Neural progenitor cell (in vitro differentiated cells): Measurements from ENCODE around the gene G3BP1. TPM values are rescaled to one million over a fixed set of nuclear protein-coding genes. Genes with fewer than 3 reads are reported as not detected.
"Not testable (repeated sequence)": the region's sequence is repeated elsewhere in the genome, so short reads cannot be mapped to it uniquely, and the experiment has no call there.

Experiments
- DNase-seq: peaks from one replicate; pipeline ENCODE4 v3.0.0-alpha.2; 2016; ENCODE audit warnings: low spot score
- H2AFZ ChIP-seq: fragments of 200-600 bp; sonication (generic); replicated peaks from 2 replicates; pipeline ENCODE4 v1.6.1; 2016; ENCODE audit warnings: antibody characterized with exemption
- H3F3A ChIP-seq: fragments of 200-600 bp; sonication (generic); 2 replicates; pipeline ENCODE4 v1.6.1; 2016; ENCODE audit warnings: antibody characterized with exemption, low read depth
- H3K27ac ChIP-seq: fragments of 200-600 bp; sonication (generic); 2 replicates; pipeline ENCODE4 v1.5.1; 2016; ENCODE audit warnings: mild to moderate bottlenecking
- H3K27me3 ChIP-seq: fragments of 200-600 bp; sonication (generic); 2 replicates; pipeline ENCODE4 v1.6.1; 2016; ENCODE audit warnings: mild to moderate bottlenecking, moderate library complexity
- H3K36me3 ChIP-seq: fragments of 200-600 bp; sonication (generic); 2 replicates; pipeline ENCODE4 v1.5.1; 2016
- H3K4me1 ChIP-seq: fragments of 200-600 bp; sonication (generic); 2 replicates; pipeline ENCODE4 v1.6.1; 2016; ENCODE audit warnings: mixed run types
- H3K4me2 ChIP-seq: fragments of 200-600 bp; sonication (generic); 2 replicates; pipeline ENCODE4 v1.6.1; 2016
- H3K4me3 ChIP-seq: fragments of 200-600 bp; sonication (generic); 2 replicates; pipeline ENCODE4 v1.5.1; 2016
- H3K79me2 ChIP-seq: fragments of 200-600 bp; sonication (generic); 2 replicates; pipeline ENCODE4 v1.6.1; 2016; ENCODE audit warnings: low read depth
- H3K9ac ChIP-seq: fragments of 200-600 bp; sonication (generic); 2 replicates; pipeline ENCODE4 v1.6.1; 2016
- H3K9me3 ChIP-seq: fragments of 200-600 bp; sonication (generic); 2 replicates; pipeline ENCODE4 v1.5.1; 2016; ENCODE audit warnings: low read depth
- H4K20me1 ChIP-seq: fragments of 200-600 bp; sonication (generic); 2 replicates; pipeline ENCODE4 v1.6.1; 2016; ENCODE audit warnings: low read depth
- H3K27ac Mint-ChIP-seq: 3 replicates; pipeline ENCODE4 v1.8.0; 2021; ENCODE audit warnings: mixed read lengths
- H3K27me3 Mint-ChIP-seq: 2 replicates; pipeline ENCODE4 v1.8.0; 2022; ENCODE audit warnings: low read depth, mild to moderate bottlenecking, inconsistent platforms, moderate library complexity, mixed read lengths; ENCODE audit not compliant: insufficient read depth
- H3K36me3 Mint-ChIP-seq: 3 replicates; pipeline ENCODE4 v1.8.0; 2021; ENCODE audit warnings: mixed read lengths
- H3K4me1 Mint-ChIP-seq: 3 replicates; pipeline ENCODE4 v1.8.0; 2021; ENCODE audit warnings: mixed read lengths
- H3K4me3 Mint-ChIP-seq: 3 replicates; pipeline ENCODE4 v1.8.0; 2021; ENCODE audit warnings: mild to moderate bottlenecking, moderate library complexity, mixed read lengths
- H3K9me3 Mint-ChIP-seq: 3 replicates; pipeline ENCODE4 v1.8.0; 2020; ENCODE audit warnings: mixed read lengths
- EZH2 ChIP-seq: fragments of 200-600 bp; sonication (generic); IDR thresholded peaks from 2 replicates; pipeline ENCODE4 v1.6.1; 2017; ENCODE audit warnings: antibody characterized with exemption, mild to moderate bottlenecking, moderate library complexity
- EZH2phosphoT487 ChIP-seq: fragments of 200-600 bp; sonication (generic); IDR thresholded peaks from 2 replicates; pipeline ENCODE4 v1.6.1; 2017; ENCODE audit warnings: antibody characterized with exemption
- total RNA-seq: library from RNA; depleted of rRNA; stranded (reverse); fragments of >200 nt; gene quantifications from 2 replicates; pipeline ENCODE4 v1.2.3, GENCODE V29; 2015; ENCODE audit warnings: low replicate concordance
- TF ChIP-seq, protein P1 (sequence below): fragments of 200-600 bp; sonication (generic); IDR thresholded peaks from 2 replicates; pipeline ENCODE4 v1.5.1; 2017; ENCODE audit warnings: antibody characterized with exemption, mild to moderate bottlenecking

G3BP1 gene
- total RNA-seq, 1 donor from 2014 or later = 304 TPM

DNA sequence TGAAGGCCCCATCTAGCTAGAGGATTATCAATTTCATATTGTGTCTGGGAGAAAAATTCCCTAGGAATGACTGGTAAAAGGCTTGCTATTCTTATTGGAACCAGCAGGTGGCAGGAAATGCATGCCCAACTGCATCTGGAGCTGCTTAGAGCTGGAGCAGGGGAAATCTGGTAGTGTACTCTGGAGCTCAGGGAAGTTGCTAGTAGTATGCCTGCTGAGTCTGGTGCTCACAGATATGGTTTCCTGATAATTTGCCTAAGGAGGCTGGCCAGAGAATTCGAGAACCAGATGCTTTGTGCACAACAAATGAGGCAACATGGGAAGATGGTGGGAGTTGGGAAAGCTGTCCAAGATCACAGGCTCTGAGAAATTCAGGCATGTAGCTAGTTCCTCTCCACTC lies 53.7 kb downstream of the G3BP1 start:
- H3K4me1 Mint-ChIP-seq = peaks cover 18% of the 10 kb centered on the region

GRCh38 chr5:151829370-151829769 lies 57.6 kb downstream of the G3BP1 start:
- Histone ChIP-seq H3K36me3 (no peaks in the 10 kb centered on the region), H3K4me2 (no peak overlapping the region), H3K4me3 (no peak overlapping the region), H3K79me2 (no peaks in the 10 kb centered on the region), H3K27ac (no peak overlapping the region), H3K27me3 (no peaks in the 10 kb centered on the region), H3K9ac (no peak overlapping the region), H3K9me3 (no peaks in the 10 kb centered on the region), H2AFZ (no peak overlapping the region), H3F3A (peaks cover 4% of the 10 kb centered on the region), H4K20me1 (peaks cover 9% of the 10 kb centered on the region), H3K4me1 (no peaks in the 10 kb centered on the region)
- Mint-ChIP-seq H3K4me1 (peaks cover 7% of the 10 kb centered on the region), H3K4me3 (no peak overlapping the region), H3K27me3 (peaks cover 2% of the 10 kb centered on the region), H3K27ac (no peak overlapping the region), H3K9me3 (peaks cover 34% of the 10 kb centered on the region), H3K36me3 (peaks cover 26% of the 10 kb centered on the region)
- TF ChIP-seq, protein P1, sequence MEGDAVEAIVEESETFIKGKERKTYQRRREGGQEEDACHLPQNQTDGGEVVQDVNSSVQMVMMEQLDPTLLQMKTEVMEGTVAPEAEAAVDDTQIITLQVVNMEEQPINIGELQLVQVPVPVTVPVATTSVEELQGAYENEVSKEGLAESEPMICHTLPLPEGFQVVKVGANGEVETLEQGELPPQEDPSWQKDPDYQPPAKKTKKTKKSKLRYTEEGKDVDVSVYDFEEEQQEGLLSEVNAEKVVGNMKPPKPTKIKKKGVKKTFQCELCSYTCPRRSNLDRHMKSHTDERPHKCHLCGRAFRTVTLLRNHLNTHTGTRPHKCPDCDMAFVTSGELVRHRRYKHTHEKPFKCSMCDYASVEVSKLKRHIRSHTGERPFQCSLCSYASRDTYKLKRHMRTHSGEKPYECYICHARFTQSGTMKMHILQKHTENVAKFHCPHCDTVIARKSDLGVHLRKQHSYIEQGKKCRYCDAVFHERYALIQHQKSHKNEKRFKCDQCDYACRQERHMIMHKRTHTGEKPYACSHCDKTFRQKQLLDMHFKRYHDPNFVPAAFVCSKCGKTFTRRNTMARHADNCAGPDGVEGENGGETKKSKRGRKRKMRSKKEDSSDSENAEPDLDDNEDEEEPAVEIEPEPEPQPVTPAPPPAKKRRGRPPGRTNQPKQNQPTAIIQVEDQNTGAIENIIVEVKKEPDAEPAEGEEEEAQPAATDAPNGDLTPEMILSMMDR = no peak
- no peak for TF ChIP-seq EZH2phosphoT487
- no peak for TF ChIP-seq EZH2
- no peak for DNase-seq

More for the DNA sequence above, 53.7 kb downstream of the G3BP1 start:
- no peak overlapping the region for H3K27ac ChIP-seq
- Mint-ChIP-seq H3K4me3 (no peak overlapping the region), H3K27ac (no peak overlapping the region), H3K27me3 (peaks cover 2% of the 10 kb centered on the region), H3K36me3 (peaks cover 16% of the 10 kb centered on the region), H3K9me3 (peaks cover 5% of the 10 kb centered on the region)
- no peak overlapping the region for H3K4me3 ChIP-seq
- no peaks in the 10 kb centered on the region for H3K4me1 ChIP-seq
- no peak for TF ChIP-seq EZH2
- TF ChIP-seq, protein P1 = peak; percentile 97
- H3K9ac ChIP-seq = no peak overlapping the region
- H3K9me3 ChIP-seq = no peaks in the 10 kb centered on the region
- no peaks in the 10 kb centered on the region for H3K36me3 ChIP-seq
- no peaks in the 10 kb centered on the region for H3K27me3 ChIP-seq
- H2AFZ ChIP-seq = no peak overlapping the region
- H3K4me2 ChIP-seq = no peak overlapping the region
- peaks cover 12% of the 10 kb centered on the region for H4K20me1 ChIP-seq
- DNase-seq = peak; percentile 84
- peaks cover 5% of the 10 kb centered on the region for H3F3A ChIP-seq
- no peaks in the 10 kb centered on the region for H3K79me2 ChIP-seq

DNA sequence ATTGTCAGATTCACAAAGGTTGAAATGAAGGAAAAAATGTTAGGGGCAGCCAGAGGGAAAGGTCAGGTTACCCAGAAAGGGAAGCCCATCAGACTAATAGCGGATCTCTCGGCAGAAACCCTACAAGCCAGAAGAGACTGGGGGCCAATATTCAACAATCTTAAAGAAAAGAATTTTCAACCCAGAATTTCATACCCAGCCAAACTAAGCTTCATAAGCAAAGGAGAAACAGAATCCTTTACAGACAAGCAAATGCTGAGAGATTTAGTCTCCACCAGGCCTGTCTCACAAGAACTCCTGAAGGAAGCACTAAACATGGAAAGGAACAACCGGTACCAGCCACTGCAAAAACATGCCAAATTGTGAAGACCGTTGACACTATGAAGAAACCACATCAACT lies 61.1 kb downstream of the G3BP1 start:
- H3K4me1 Mint-ChIP-seq, H3K36me3 ChIP-seq, H3F3A ChIP-seq, H3K27ac ChIP-seq, H3K9ac ChIP-seq, H3K4me2 ChIP-seq, DNase-seq, H3K4me3 ChIP-seq, H3K9me3 ChIP-seq, H3K27me3 ChIP-seq, H3K4me1 ChIP-seq, H2AFZ ChIP-seq, H3K27me3 Mint-ChIP-seq, H4K20me1 ChIP-seq, H3K79me2 ChIP-seq, H3K27ac Mint-ChIP-seq, H3K4me3 Mint-ChIP-seq: not testable (repeated sequence)
- peaks cover 23% of the 10 kb centered on the region for H3K36me3 Mint-ChIP-seq
- peaks cover 60% of the 10 kb centered on the region for H3K9me3 Mint-ChIP-seq

- no peak overlapping the region for H3K9ac ChIP-seq
These were observed 75.0 kb downstream of the G3BP1 start for GRCh38 chr5:151846765-151847164.

More at GRCh38 chr5:151846765-151847164, 75.0 kb downstream of the G3BP1 start:
- Mint-ChIP-seq H3K27ac (no peak overlapping the region), H3K9me3 (no peaks in the 10 kb centered on the region), H3K4me3 (no peak overlapping the region), H3K27me3 (peaks cover 4% of the 10 kb centered on the region), H3K4me1 (no peaks in the 10 kb centered on the region), H3K36me3 (no peaks in the 10 kb centered on the region)
- H3K9me3 ChIP-seq = no peaks in the 10 kb centered on the region
- H3K27me3 ChIP-seq = no peaks in the 10 kb centered on the region
- no peak overlapping the region for H2AFZ ChIP-seq
- no peak for TF ChIP-seq EZH2phosphoT487
- TF ChIP-seq EZH2 = no peak
- TF ChIP-seq, protein P1 = no peak
- no peaks in the 10 kb centered on the region for H3F3A ChIP-seq
- no peaks in the 10 kb centered on the region for H3K36me3 ChIP-seq
- H3K4me1 ChIP-seq = no peaks in the 10 kb centered on the region
- no peak overlapping the region for H3K4me2 ChIP-seq
- no peak overlapping the region for H3K4me3 ChIP-seq
- no peaks in the 10 kb centered on the region for H3K79me2 ChIP-seq
- DNase-seq = no peak
- H4K20me1 ChIP-seq = no peaks in the 10 kb centered on the region
- no peak overlapping the region for H3K27ac ChIP-seq
